SK-N-SH treated with all-trans-retinoic acid at 6 μM for 48 hours (cell line): ENCODE data around the gene CD302.

ENCODE experiments used
- ATAC-seq: fragments of 200-7000 bp; cut with Tn5 transposase; 3 replicates; pipeline ENCODE4 v1.9.1; 2020; ENCODE audit warnings: mild to moderate bottlenecking, moderate library complexity
- ARNTL ChIP-seq: fragments of 450-650 bp; formaldehyde crosslinking; IDR thresholded peaks from 2 replicates; pipeline ENCODE4 v1.5.0; 2020; ENCODE audit warnings: low read depth, mild to moderate bottlenecking, moderate library complexity, borderline replicate concordance
- CSDC2 ChIP-seq: fragments of 250-450 bp; sonication (Bioruptor Pico); IDR thresholded peaks from 2 replicates; pipeline ENCODE4 v1.5.0; 2020; ENCODE audit warnings: mild to moderate bottlenecking, moderate library complexity
- ESRRG ChIP-seq: fragments of 250-450 bp; sonication (Bioruptor Pico); IDR thresholded peaks from 2 replicates; pipeline ENCODE4 v1.6.1; 2021; ENCODE audit warnings: mild to moderate bottlenecking
- GLIS3 ChIP-seq: fragments of 250-450 bp; sonication (Bioruptor Pico); IDR thresholded peaks from 2 replicates; pipeline ENCODE4 v1.5.0; 2020; ENCODE audit warnings: mild to moderate bottlenecking, moderate library complexity
- ISL1 ChIP-seq: fragments of 250-450 bp; sonication (Bioruptor Pico); IDR thresholded peaks from 2 replicates; pipeline ENCODE4 v2.1.2; 2022; ENCODE audit warnings: mild to moderate bottlenecking, moderate library complexity
- OSR1 ChIP-seq: fragments of 250-450 bp; sonication (Bioruptor Pico); IDR thresholded peaks from 2 replicates; pipeline ENCODE4 v1.8.0; 2022; ENCODE audit warnings: moderate library complexity, mild to moderate bottlenecking, inconsistent platforms
- PATZ1 ChIP-seq: fragments of 250-450 bp; sonication (Bioruptor Pico); IDR thresholded peaks from 2 replicates; pipeline ENCODE4 v1.8.0; 2020; ENCODE audit warnings: mild to moderate bottlenecking, moderate library complexity, borderline replicate concordance
- POU6F1 ChIP-seq: fragments of 250-450 bp; sonication (Bioruptor Pico); IDR thresholded peaks from 2 replicates; pipeline ENCODE4 v1.8.0; 2021; ENCODE audit warnings: low read depth, mild to moderate bottlenecking, moderate library complexity, borderline replicate concordance
- PPARA ChIP-seq: fragments of 250-450 bp; sonication (Bioruptor Pico); IDR thresholded peaks from 2 replicates; pipeline ENCODE4 v1.5.0; 2020; ENCODE audit warnings: mild to moderate bottlenecking, borderline replicate concordance
- RARB ChIP-seq: fragments of 250-450 bp; sonication (Bioruptor Pico); IDR thresholded peaks from 2 replicates; pipeline ENCODE4 v1.8.0; 2021; ENCODE audit warnings: mild to moderate bottlenecking, moderate library complexity
- SNAI2 ChIP-seq: fragments of 250-450 bp; sonication (Bioruptor Pico); IDR thresholded peaks from 2 replicates; pipeline ENCODE4 v1.5.0; 2020; ENCODE audit warnings: mild to moderate bottlenecking, moderate library complexity
- TCF4 ChIP-seq: fragments of 250-450 bp; sonication (Bioruptor Pico); IDR thresholded peaks from 2 replicates; pipeline ENCODE4 v1.8.0; 2021; ENCODE audit warnings: mild to moderate bottlenecking, moderate library complexity, borderline replicate concordance
- TOX ChIP-seq: fragments of 250-450 bp; sonication (Bioruptor Pico); IDR thresholded peaks from 2 replicates; pipeline ENCODE4 v1.8.0; 2021; ENCODE audit warnings: mild to moderate bottlenecking, moderate library complexity, borderline replicate concordance
- ZC3H10 ChIP-seq: fragments of 250-450 bp; sonication (Bioruptor Pico); IDR thresholded peaks from 2 replicates; pipeline ENCODE4 v1.5.1; 2021; ENCODE audit warnings: mild to moderate bottlenecking, moderate library complexity
- ZFP3 ChIP-seq: fragments of 250-450 bp; sonication (Bioruptor Pico); IDR thresholded peaks from 2 replicates; pipeline ENCODE4 v1.5.0; 2020; ENCODE audit warnings: mild to moderate bottlenecking, moderate library complexity
- ZFP30 ChIP-seq: fragments of 450-650 bp; formaldehyde crosslinking; IDR thresholded peaks from 2 replicates; pipeline ENCODE4 v1.5.0; 2022; ENCODE audit warnings: mild to moderate bottlenecking, moderate library complexity
- ZNF565 ChIP-seq: fragments of 450-650 bp; formaldehyde crosslinking; conservative IDR thresholded peaks from 2 replicates; pipeline ENCODE4 v1.5.0; 2020; ENCODE audit warnings: low read depth, mild to moderate bottlenecking, moderate library complexity
- ZNF70 ChIP-seq: fragments of 450-650 bp; formaldehyde crosslinking; IDR thresholded peaks from 2 replicates; pipeline ENCODE4 v1.5.0; 2020; ENCODE audit warnings: mild to moderate bottlenecking, moderate library complexity
- ZNF8 ChIP-seq: fragments of 450-650 bp; formaldehyde crosslinking; IDR thresholded peaks from 2 replicates; pipeline ENCODE4 v1.5.0; 2020; ENCODE audit warnings: mild to moderate bottlenecking, moderate library complexity
- TF ChIP-seq, protein P1 (sequence below): fragments of 250-450 bp; sonication (Bioruptor Pico); IDR thresholded peaks from 2 replicates; pipeline ENCODE4 v1.5.1; 2021; ENCODE audit warnings: mild to moderate bottlenecking, moderate library complexity
- TF ChIP-seq, protein P2 (sequence below): fragments of 250-450 bp; sonication (Bioruptor Pico); IDR thresholded peaks from 2 replicates; pipeline ENCODE4 v1.5.0; 2020; ENCODE audit warnings: mild to moderate bottlenecking, moderate library complexity

CD302 gene

GRCh38 chr2:159817283-159817682 lies 19.3 kb upstream of the CD302 start:
- ATAC-seq = no peak
- TF ChIP-seq ARNTL (CRISPR knock-in tag) (no peak), ZFP30 (CRISPR knock-in tag) (no peak), PATZ1 (CRISPR knock-in tag) (no peak), TOX (CRISPR knock-in tag) (no peak), ZNF70 (CRISPR knock-in tag) (no peak), ZC3H10 (no peak), OSR1 (no peak), SNAI2 (CRISPR knock-in tag) (no peak), ZNF565 (CRISPR knock-in tag) (no peak), RARB (CRISPR knock-in tag) (no peak), POU6F1 (CRISPR knock-in tag) (no peak), ISL1 (no peak), TCF4 (CRISPR knock-in tag) (no peak)
- TF ChIP-seq, protein P1, sequence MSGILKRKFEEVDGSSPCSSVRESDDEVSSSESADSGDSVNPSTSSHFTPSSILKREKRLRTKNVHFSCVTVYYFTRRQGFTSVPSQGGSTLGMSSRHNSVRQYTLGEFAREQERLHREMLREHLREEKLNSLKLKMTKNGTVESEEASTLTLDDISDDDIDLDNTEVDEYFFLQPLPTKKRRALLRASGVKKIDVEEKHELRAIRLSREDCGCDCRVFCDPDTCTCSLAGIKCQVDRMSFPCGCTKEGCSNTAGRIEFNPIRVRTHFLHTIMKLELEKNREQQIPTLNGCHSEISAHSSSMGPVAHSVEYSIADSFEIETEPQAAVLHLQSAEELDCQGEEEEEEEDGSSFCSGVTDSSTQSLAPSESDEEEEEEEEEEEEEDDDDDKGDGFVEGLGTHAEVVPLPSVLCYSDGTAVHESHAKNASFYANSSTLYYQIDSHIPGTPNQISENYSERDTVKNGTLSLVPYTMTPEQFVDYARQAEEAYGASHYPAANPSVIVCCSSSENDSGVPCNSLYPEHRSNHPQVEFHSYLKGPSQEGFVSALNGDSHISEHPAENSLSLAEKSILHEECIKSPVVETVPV (CRISPR knock-in tag) = no peak

DNA sequence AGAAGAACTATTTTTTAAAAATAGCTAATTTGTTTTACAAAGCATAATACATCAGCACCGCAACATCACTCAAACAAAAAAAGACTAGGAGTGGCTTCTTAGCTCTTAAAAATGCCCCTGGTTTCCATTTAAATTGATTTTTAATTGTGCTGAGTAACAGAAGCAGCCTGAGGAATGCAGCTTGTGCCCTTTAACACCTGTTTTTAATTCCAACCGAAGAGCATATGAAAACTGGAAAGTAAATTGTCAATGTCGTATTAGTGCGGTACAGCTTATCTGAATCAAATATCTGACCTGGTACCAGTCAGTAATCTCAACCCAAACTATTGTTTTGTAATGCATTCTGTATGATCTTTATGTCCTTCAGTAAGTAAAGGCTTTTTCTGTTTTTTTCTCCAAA lies 13.2 kb upstream of the CD302 start:
- TF ChIP-seq POU6F1 (CRISPR knock-in tag) = no peak
- no peak for TF ChIP-seq ZFP30 (CRISPR knock-in tag)
- TF ChIP-seq OSR1 = no peak
- TF ChIP-seq ZNF8 (CRISPR knock-in tag) = no peak
- TF ChIP-seq ZNF70 (CRISPR knock-in tag) = no peak
- no peak for TF ChIP-seq CSDC2 (CRISPR knock-in tag)
- no peak for TF ChIP-seq PATZ1 (CRISPR knock-in tag)
- TF ChIP-seq TOX (CRISPR knock-in tag) = no peak
- TF ChIP-seq ESRRG (CRISPR knock-in tag) = no peak
- TF ChIP-seq ZFP3 (CRISPR knock-in tag) = no peak
- TF ChIP-seq ARNTL (CRISPR knock-in tag) = no peak
- no peak for TF ChIP-seq RARB (CRISPR knock-in tag)
- TF ChIP-seq ZNF565 (CRISPR knock-in tag) = no peak
- TF ChIP-seq, protein P2, sequence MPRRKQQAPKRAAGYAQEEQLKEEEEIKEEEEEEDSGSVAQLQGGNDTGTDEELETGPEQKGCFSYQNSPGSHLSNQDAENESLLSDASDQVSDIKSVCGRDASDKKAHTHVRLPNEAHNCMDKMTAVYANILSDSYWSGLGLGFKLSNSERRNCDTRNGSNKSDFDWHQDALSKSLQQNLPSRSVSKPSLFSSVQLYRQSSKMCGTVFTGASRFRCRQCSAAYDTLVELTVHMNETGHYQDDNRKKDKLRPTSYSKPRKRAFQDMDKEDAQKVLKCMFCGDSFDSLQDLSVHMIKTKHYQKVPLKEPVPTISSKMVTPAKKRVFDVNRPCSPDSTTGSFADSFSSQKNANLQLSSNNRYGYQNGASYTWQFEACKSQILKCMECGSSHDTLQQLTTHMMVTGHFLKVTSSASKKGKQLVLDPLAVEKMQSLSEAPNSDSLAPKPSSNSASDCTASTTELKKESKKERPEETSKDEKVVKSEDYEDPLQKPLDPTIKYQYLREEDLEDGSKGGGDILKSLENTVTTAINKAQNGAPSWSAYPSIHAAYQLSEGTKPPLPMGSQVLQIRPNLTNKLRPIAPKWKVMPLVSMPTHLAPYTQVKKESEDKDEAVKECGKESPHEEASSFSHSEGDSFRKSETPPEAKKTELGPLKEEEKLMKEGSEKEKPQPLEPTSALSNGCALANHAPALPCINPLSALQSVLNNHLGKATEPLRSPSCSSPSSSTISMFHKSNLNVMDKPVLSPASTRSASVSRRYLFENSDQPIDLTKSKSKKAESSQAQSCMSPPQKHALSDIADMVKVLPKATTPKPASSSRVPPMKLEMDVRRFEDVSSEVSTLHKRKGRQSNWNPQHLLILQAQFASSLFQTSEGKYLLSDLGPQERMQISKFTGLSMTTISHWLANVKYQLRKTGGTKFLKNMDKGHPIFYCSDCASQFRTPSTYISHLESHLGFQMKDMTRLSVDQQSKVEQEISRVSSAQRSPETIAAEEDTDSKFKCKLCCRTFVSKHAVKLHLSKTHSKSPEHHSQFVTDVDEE (CRISPR knock-in tag) = no peak
- TF ChIP-seq PPARA (CRISPR knock-in tag) = no peak
- no peak for TF ChIP-seq GLIS3
- TF ChIP-seq, all 23 proteins: peak for 0
- ATAC-seq = peak; percentile 58
